Activated CD4-positive, alpha-beta T cell treated with anti-CD3 and anti-CD28 coated beads, Interleukin-2, amount 50 U/mL, for 16 hours (primary cell): ENCODE measurements around the gene UBXN2A.
"Not testable (repeated sequence)": the region's sequence is repeated elsewhere in the genome, so short reads cannot be mapped to it uniquely, and the experiment has no call there.

Experiments
- DNase-seq: peaks from one replicate; pipeline ENCODE4 v3.0.0-alpha.2; 2020

The UBXN2A gene

GRCh38 chr2:24014902-24015301, 74.6 kb downstream of the UBXN2A start:
- DNase-seq, result not testable (repeated sequence)

DNA sequence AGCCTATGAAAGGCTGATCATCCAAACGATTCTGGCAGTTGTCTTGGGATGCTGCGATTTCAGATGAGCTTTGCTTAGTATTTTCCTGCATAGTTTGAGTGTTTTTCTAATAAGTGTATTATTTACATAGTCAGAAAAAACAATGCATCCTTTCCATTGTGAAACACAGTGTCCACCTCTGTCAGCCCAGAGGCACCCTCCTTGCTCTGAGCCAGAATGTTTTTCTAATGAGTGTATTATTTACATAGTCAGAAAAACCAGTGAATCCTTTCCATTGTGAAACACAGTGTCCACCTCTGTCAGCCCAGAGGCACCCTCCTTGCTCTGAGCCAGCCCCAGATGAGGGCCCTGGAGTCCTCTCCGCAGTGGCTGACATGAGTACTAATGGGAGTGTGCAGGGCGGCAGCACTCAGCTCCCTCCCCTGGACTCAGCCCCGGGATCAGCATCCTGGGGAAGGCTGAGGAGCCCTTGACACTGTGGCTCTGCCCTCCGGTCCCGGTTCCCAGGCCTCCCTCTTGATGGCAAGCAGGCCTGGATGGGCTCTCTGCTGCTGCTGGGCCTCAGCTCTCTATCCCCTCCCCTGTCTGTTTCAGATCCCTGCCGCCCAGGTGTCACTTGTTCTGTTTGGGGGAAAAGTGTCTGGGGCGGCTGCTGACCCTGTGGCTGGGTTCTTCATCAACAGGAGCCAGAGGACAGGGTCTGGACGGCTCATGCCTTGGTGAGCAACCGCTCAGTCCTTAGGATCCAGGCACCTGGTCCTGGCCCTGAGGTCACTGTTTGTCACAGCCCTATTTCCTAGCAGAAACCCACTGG, 75.5 kb downstream of the UBXN2A start:
- DNase-seq, result no peak

DNA sequence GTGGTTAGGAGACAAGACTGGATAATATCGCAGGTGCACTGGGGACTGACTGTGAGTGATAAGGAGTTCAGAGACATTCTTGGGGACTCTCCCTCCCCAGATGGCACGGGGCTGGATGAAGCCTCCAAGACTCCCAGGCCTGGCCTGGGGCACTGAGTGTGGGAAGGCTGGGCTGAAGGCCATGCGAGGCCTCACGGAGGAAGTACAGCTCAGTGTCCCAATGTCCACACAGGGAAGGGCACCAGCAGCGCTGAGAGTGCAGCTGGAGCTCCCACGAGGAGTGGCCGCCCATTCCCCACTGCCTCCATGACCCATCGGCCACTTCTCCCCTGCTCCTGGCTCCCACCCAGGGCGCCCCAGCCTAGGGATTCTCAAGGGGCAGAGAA, 76.1 kb downstream of the UBXN2A start:
- no peak for DNase-seq

DNA sequence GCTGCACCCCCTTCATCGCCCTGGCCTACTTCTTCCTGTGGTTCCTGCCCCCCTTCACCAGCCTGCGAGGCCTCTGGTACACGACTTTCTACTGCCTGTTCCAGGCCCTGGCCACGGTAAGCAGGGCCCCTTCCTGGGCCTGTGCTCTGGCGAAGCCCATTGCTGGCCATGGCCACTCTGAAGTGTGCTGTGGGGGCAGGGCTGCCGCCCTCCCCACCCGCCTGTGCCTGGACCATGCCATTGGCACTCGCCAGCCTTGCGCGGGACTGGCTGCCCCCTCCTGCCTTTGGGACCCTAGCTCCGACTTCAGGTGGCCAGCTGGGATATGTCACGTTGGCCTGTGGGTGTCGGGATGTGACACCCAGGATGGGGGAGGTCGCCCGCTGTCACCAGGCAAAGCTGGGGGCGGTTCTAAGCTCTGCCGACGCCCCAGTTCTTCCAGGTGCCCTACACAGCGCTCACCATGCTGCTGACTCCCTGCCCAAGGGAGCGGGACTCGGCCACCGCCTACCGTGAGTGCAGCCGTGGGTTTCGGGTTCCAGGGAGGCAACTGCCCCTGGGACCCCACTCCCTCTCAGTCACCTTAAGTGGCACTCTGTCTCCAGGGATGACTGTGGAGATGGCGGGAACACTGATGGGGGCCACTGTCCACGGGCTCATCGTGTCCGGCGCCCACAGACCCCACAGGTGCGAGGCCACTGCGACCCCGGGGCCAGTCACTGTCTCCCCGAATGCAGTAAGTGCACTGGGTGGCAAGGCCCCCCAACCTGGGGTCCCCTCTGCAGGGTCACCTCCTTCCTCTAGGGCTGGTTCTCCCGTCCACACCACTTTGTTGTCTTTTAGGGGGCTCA, 76.8 kb downstream of the UBXN2A start:
- no peak for DNase-seq

DNA sequence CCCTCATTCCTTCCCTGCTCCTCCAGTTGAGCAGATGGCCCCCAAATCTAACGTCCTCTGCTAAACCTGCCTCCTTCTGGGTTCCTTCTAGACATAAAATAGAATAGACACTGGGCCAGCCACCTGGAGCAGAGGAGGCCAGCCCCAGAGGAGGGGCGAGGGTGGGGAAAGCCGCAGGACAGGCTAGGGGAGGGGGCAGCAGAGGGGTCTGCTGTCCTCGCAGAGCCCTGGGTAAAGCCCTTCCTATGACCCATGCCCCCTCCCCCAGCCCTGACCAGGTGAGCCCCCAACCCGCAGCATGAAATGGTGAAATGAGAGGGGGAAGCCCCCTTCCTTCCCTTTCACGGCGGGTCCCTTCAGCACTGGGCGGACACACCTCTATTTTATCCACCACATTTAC, 77.4 kb downstream of the UBXN2A start:
- no peak for DNase-seq

GRCh38 chr2:24018241-24018640, 78.0 kb downstream of the UBXN2A start:
- DNase-seq, result no peak

GRCh38 chr2:24019729-24020128, 79.5 kb downstream of the UBXN2A start:
- DNase-seq, result no peak

- DNase-seq, result no peak
Measured at GRCh38 chr2:24020244-24020643, 80.0 kb downstream of the UBXN2A start.

DNA sequence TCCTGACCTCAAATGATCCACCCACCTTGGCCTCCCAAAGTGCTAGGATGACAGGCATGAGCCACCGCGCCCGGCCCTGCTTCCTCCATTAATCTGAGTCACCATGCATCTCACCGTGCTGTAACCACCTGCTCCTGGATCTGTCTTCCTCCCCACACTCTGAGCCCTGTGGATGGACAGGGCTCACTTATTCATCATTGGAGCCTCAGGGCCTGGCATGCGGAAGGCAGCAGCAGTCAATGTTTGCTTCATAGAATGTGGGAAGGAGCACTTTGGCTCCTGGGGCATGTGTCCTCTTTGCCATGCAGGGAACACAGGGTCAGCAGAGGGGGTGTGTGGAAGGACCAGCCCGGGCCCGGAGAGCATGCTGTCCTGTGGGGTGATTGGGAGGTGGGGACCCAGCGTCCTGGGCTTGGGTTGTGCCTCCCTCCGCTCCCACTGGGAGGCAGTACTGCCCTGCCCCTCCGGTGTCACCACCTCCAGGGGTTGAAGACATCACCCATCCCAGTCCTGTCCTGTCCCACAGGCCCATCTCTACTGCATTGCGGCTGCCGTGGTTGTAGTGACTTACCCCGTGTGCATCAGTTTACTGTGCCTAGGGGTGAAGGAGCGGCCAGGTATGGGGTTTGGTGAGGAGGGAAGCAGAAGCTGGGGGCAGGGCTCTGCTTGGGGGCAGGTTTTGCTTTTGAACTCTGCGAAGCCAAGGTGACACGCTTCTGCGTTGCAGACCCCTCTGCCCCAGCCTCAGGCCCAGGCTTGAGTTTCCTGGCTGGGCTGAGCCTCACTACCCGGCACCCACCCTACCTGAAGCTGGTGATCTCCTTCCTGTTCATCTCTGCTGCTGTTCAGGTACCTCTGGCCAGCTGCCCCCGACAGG, 81.1 kb downstream of the UBXN2A start:
- peak; percentile 29 for DNase-seq

- no peak for DNase-seq
Measured at GRCh38 chr2:24022324-24022974, 82.2 kb downstream of the UBXN2A start.

GRCh38 chr2:24022975-24023575, 82.8 kb downstream of the UBXN2A start:
- no peak for DNase-seq

DNA sequence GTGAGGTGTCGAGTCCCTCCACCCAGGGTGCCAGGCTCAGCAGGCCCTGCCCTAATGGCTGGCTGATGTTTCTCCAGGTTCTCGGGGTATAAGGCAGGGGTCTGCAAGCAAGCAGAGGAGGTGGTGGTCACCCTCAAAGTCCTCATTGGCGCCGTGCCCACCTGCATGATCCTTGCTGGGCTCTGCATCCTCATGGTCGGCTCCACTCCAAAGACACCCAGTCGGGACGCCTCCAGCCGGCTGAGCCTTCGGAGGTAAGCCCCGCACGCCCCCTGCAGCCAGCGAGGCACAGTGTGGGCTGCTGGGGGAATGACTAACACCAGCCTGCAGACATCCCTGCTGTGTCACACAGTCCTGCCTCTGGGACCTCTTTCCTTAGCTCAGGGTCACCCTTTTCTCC, 83.8 kb downstream of the UBXN2A start:
- DNase-seq, result no peak

DNA sequence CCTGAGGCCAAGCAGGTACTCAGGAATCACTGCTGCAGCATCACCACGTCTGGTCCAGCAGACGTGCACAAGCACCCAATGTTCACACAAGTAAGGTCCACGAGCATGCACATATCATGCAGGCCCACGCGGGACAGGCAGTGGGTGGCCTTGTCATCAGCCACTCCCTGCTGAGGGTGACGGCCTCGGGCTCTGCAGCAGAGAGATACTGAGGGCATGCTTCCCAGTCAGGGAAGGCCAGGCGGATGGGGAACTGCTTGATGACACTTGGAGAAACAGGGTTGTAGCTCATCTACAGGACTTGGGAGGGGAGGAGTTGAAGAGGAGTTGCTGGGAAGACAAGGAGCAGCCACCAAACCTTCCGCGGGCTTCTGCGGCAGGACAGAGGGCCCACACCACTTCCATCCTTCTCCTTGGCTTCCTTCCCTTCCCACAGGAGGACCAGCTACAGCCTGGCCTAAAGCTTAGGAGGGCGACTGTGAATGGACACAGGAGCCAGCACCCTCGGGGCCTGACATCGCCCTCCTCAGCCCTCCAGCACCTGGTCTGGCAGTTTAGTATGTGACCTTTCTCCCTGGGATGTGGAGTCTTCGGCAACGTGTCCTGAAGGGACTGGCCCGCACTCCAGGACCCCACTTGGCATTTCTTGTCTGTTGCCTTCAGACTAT, 84.9 kb downstream of the UBXN2A start:
- no peak for DNase-seq

DNA sequence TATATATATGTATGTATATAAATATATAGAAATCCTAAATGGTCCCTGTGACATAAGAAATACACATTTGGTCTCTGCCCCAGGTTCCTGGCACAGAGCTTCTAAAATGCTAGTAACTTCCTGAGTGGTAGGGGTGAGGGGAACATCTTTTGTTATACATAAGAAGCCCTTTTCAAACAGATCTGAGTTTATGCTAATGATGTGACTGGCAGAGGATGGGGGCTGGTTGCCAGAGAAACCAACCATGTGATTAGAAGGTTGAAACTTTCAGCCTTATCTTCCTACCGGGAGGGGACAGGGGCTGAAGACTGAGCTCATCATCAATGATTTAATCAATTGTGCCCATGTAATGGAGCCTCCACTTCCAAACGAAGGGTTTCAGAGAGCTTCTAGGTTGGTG, 86.0 kb downstream of the UBXN2A start:
- no peak for DNase-seq

GRCh38 chr2:24038786-24039499, 98.7 kb downstream of the UBXN2A start:
- no peak for DNase-seq

- DNase-seq, result no peak
Measured at GRCh38 chr2:24040511-24040910, 100.2 kb downstream of the UBXN2A start.

GRCh38 chr2:24043133-24043532, 102.9 kb downstream of the UBXN2A start:
- DNase-seq, result not testable (repeated sequence)

DNA sequence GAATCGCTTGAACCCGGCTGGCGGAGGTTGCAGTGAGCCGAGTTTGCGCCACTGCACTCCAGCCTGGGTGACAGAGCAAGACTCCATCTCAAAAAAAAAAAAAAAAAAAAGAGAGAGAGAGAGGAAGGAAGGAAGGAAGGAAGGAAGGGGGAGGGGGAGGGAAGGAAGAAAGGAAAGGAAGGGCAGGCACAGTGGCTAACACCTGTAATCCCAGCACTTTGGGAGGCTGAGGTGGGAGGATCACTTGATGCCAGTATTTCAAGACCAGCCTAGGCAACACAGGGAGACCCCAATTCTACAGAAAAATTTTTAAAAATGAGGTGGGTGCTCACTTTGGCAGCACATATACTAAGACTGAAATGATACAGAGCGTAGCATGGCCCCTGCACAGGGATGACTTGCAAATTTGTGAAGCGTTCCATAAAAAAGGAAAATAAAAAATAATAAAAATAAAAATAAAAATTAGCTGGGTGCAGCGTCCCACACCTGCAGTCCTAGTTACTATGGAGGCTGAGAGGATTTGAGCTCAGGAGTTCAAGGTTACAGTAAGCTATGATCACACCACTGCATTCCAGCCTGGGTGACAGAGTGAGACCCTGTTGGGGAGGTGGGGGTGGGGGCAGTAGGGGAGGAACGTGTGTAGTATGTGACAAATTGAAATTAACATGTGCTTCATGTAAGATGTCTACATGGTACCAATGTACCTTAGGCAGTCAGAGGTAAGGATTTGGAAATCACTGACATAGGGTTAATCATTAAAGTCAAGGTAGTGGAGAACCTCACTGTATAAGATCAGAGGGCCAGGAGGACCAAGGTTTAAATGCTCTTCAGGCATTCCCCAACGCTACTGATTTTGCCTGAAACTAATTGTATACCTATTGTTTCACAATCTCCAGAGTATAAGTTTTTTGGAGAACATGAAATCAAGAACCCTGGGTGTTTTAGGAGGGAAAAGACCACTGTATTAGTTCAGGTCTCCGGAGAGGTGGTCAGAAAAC, 105.5 kb downstream of the UBXN2A start:
- no peak for DNase-seq

- DNase-seq, result no peak
Measured at GRCh38 chr2:24046599-24046929, 106.3 kb downstream of the UBXN2A start.
